ENCODE measurements around the gene LAD1. TPM values are rescaled to one million over a fixed set of nuclear protein-coding genes. Genes with fewer than 3 reads are reported as not detected.

Gene LAD1
- total and polyA plus RNA-seq, 7 experiments from 2014 or later = 0.89 TPM; not detected in 6

GRCh38 chr1:201332616-201333335 lies 66.3 kb downstream of the LAD1 start:
- H3K4me3 ChIP-seq (ENCODE audit: low read length) = no peak overlapping the region
- H3K4me1 ChIP-seq (ENCODE audit: control insufficient read depth in 2 of 2, insufficient read depth in 2 of 2, low read length in 2 of 2) = no peaks in the 10 kb centered on the region
- no peaks in the 10 kb centered on the region for H3K9me3 Mint-ChIP-seq
- POLR2A ChIA-PET = no interaction called here
- H3K4me1 Mint-ChIP-seq = no peaks in the 10 kb centered on the region
- DNase-seq (no peak), ATAC-seq (no peak)
- intact Hi-C loops (cut with micrococcal nuclease) = no loop called here
- no peaks in the 10 kb centered on the region for H3K36me3 ChIP-seq (ENCODE audit: control insufficient read depth in 2 of 3, insufficient read depth in 3 of 3, low read length in 3 of 3)
- H3K36me3 Mint-ChIP-seq = no peaks in the 10 kb centered on the region
- CTCF ChIA-PET = no interaction called here
- H3K27me3 Mint-ChIP-seq = peaks cover 0 to 3% (median 0%) of the 10 kb centered on the region in 5 donors
- no peak overlapping the region for H3K27ac Mint-ChIP-seq
- no peaks in the 10 kb centered on the region for H3K27me3 ChIP-seq (ENCODE audit: control insufficient read depth in 2 of 2, insufficient read depth in 2 of 2, low read length in 2 of 2)
- no peak overlapping the region for H3K4me3 Mint-ChIP-seq
- no peak overlapping the region for H3K27ac ChIP-seq (ENCODE audit: low read depth, low read length)
- no peaks in the 10 kb centered on the region for H3K9me3 ChIP-seq (ENCODE audit: control insufficient read depth in 2 of 3, low read length in 3 of 3)

- Mint-ChIP-seq H3K4me1 (peaks cover 0 to 1% (median 0%) of the 10 kb centered on the region in 7 donors), H3K9me3 (no peaks in the 10 kb centered on the region), H3K36me3 (no peaks in the 10 kb centered on the region), H3K4me3 (no peak overlapping the region), H3K27ac (no peak overlapping the region), H3K27me3 (no peaks in the 10 kb centered on the region)
- DNase-seq (no peak), ATAC-seq (no peak)
- intact Hi-C loops (cut with micrococcal nuclease) = no loop called here
- Histone ChIP-seq H3K4me1 (ENCODE audit: control insufficient read depth in 2 of 2, insufficient read depth in 2 of 2, low read length in 2 of 2) (no peaks in the 10 kb centered on the region), H3K36me3 (ENCODE audit: control insufficient read depth in 2 of 3, insufficient read depth in 3 of 3, low read length in 3 of 3) (no peaks in the 10 kb centered on the region), H3K9me3 (ENCODE audit: control insufficient read depth in 2 of 3, low read length in 3 of 3) (no peaks in the 10 kb centered on the region), H3K27ac (ENCODE audit: low read depth, low read length) (no peak overlapping the region), H3K4me3 (ENCODE audit: low read length) (no peak overlapping the region), H3K27me3 (ENCODE audit: control insufficient read depth in 2 of 2, insufficient read depth in 2 of 2, low read length in 2 of 2) (no peaks in the 10 kb centered on the region)
- ChIA-PET CTCF (no interaction called here), POLR2A (no interaction called here)
Measured at GRCh38 chr1:201332021-201332420, 67.1 kb downstream of the LAD1 start.

- Mint-ChIP-seq H3K4me1 (peaks cover 0 to 2% (median 0%) of the 10 kb centered on the region in 7 donors), H3K4me3 (no peak overlapping the region), H3K27me3 (no peaks in the 10 kb centered on the region), H3K9me3 (no peaks in the 10 kb centered on the region), H3K36me3 (no peaks in the 10 kb centered on the region), H3K27ac (no peak overlapping the region)
- POLR2A ChIA-PET = no interaction called here
- ATAC-seq (no peak), DNase-seq (no peak)
- CTCF ChIA-PET = no interaction called here
- Histone ChIP-seq H3K27me3 (ENCODE audit: control insufficient read depth in 2 of 2, insufficient read depth in 2 of 2, low read length in 2 of 2) (no peaks in the 10 kb centered on the region), H3K9me3 (ENCODE audit: control insufficient read depth in 2 of 3, low read length in 3 of 3) (no peaks in the 10 kb centered on the region), H3K27ac (ENCODE audit: low read depth, low read length) (no peak overlapping the region), H3K36me3 (ENCODE audit: control insufficient read depth in 2 of 3, insufficient read depth in 3 of 3, low read length in 3 of 3) (no peaks in the 10 kb centered on the region), H3K4me1 (ENCODE audit: control insufficient read depth in 2 of 2, insufficient read depth in 2 of 2, low read length in 2 of 2) (no peaks in the 10 kb centered on the region), H3K4me3 (ENCODE audit: low read length) (no peak overlapping the region)
- intact Hi-C loops (cut with micrococcal nuclease) = no loop called here
Measured at GRCh38 chr1:201331166-201331565, 68.0 kb downstream of the LAD1 start.

Other genes starting within 250 kb of the LAD1 start
- gene TMEM9, start 244.8 kb downstream of the LAD1 start, total RNA-seq = 10 to 100 TPM; 15.3 to 24.5 (median 16.7) TPM
- 10 to 100 TPM; 32.1 to 56.4 TPM for gene TMEM9, start 244.8 kb downstream of the LAD1 start, polyA plus RNA-seq
- gene IGFN1, start 208.5 kb downstream of the LAD1 start, total RNA-seq = not detected
- gene IGFN1, start 208.5 kb downstream of the LAD1 start, polyA plus RNA-seq = not detected
- gene PKP1, start 115.8 kb downstream of the LAD1 start, total RNA-seq = not detected
- not detected for gene PKP1, start 115.8 kb downstream of the LAD1 start, polyA plus RNA-seq
- not detected for gene TNNT2, start 21.6 kb downstream of the LAD1 start, total RNA-seq
- not detected for gene TNNT2, start 21.6 kb downstream of the LAD1 start, polyA plus RNA-seq
- not detected for gene TNNI1, start 22.4 kb upstream of the LAD1 start, total RNA-seq
- gene TNNI1, start 22.4 kb upstream of the LAD1 start, polyA plus RNA-seq = not detected
- 10 to 100 TPM in 1 of 5 experiments, 1 to 10 TPM in 2, under 1 TPM in 2; 0.19 to 22.4 (median 1.1) TPM for gene PHLDA3, start 69.9 kb upstream of the LAD1 start, total RNA-seq
- gene PHLDA3, start 69.9 kb upstream of the LAD1 start, polyA plus RNA-seq = under 1 TPM in 1 of 2 donors, not detected in 1; 0.13 TPM
- 10 to 100 TPM; 24.2 to 83.1 (median 37.7) TPM for gene CSRP1, start 107.8 kb upstream of the LAD1 start, total RNA-seq
- 10 to 100 TPM; 43.6 to 52.0 TPM for gene CSRP1, start 107.8 kb upstream of the LAD1 start, polyA plus RNA-seq
- 10 to 100 TPM in 1 of 5 experiments, 1 to 10 TPM in 4; 2.3 to 10.8 (median 4.4) TPM for gene NAV1, start 139.8 kb upstream of the LAD1 start, total RNA-seq
- gene NAV1, start 139.8 kb upstream of the LAD1 start, polyA plus RNA-seq = under 1 TPM; 0.18 to 0.91 TPM

Measured in naive thymus-derived CD4-positive, alpha-beta T cell (primary cell).